ENCODE measurements around the gene EFCAB8.

Gene EFCAB8

GRCh38 chr20:33009214-33010132, 150.8 kb downstream of the EFCAB8 start:
- peaks cover 0 to 21% of the 10 kb centered on the region in 2 donors for H3K27me3 ChIP-seq
- no peaks in the 10 kb centered on the region for H3K4me1 ChIP-seq
- DNase-seq, result no peak
- no peaks in the 10 kb centered on the region for H3K36me3 ChIP-seq
- peaks cover 0 to 5% (median 0%) of the 10 kb centered on the region in 3 donors for H3K9me3 ChIP-seq
- no peak overlapping the region for H3K27ac ChIP-seq
- no peak for TF ChIP-seq CTCF (IDR thresholded peaks at IDR 0.05)
- H3K4me3 ChIP-seq, result no peak overlapping the region
- intact Hi-C loops (cut with DNase I; ENCODE audit: low total_unique reads), result no loop called here

DNA sequence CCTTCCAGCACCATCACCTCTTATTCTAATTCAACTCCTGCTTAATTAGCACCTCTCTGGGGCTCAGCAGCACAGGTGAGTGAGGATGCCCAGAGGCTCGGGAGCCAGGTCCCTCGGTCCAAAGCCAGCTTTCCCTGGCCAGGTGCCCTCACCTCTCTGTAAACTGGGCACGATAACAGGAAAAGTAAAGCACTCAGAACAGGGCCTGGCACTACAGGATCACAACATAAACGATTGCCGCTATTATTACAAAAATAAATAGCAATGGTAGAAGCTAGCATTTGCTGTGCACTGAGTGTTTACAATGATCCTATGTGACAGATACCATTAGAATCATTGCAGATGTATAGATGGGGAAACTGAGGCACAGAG, 151.4 kb downstream of the EFCAB8 start:
- H3K4me3 ChIP-seq, result no peak overlapping the region
- no peaks in the 10 kb centered on the region for H3K4me1 ChIP-seq
- no peak for TF ChIP-seq CTCF (IDR thresholded peaks at IDR 0.05)
- no peak for DNase-seq
- H3K27ac ChIP-seq, result no peak overlapping the region
- H3K27me3 ChIP-seq, result peaks cover 0 to 28% of the 10 kb centered on the region in 2 donors
- H3K9me3 ChIP-seq, result peaks cover 0 to under 1% (median 0%) of the 10 kb centered on the region in 3 donors
- intact Hi-C loops (cut with DNase I; ENCODE audit: low total_unique reads), result no loop called here
- no peaks in the 10 kb centered on the region for H3K36me3 ChIP-seq

DNA sequence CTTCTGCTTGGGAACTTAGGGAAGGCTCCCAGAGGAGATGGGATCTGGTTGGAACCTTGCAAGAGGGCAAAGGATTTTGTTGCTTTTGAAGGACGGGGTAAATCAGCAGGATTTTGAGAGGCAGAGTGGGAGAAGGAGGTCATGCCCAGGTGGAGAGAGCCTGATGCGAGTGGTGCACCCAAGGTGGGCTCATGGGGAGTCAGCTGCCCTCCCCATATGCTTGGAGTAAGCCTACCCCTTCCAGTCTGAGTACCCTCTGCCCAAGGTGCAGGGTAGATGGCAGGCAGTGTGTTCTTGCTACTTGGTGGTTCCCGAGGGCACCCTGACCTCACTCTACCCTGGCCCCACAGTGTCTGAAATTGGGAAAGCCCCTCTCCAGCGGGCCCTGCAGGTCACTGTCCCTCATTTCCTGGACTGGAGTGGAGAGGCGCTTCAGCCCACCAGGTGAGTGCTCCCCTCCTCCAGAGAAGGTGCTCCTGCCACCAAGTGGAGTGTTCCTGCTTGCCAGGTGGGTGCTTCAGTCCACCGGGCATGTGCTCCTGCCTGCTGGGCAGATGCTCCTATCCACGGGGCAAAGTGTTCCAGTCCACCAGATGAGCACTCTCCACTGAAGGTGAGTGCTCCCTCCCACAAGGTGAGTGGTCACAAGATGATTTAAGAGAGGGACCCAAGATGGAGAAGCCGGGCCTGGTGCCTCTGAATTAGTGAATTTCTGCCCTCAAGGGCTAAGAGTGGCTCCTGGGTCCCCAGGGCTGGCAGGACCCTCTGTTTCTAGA, 152.1 kb downstream of the EFCAB8 start:
- intact Hi-C loops (cut with DNase I; ENCODE audit: low total_unique reads), result no loop called here
- no peaks in the 10 kb centered on the region for H3K9me3 ChIP-seq
- no peaks in the 10 kb centered on the region for H3K36me3 ChIP-seq
- no peaks in the 10 kb centered on the region for H3K4me1 ChIP-seq
- H3K27me3 ChIP-seq, result peaks cover 0 to 34% of the 10 kb centered on the region in 2 donors
- no peak for DNase-seq
- no peak overlapping the region for H3K4me3 ChIP-seq
- no peak overlapping the region for H3K27ac ChIP-seq
- no peak for TF ChIP-seq CTCF (IDR thresholded peaks at IDR 0.05)
